Hepatocyte (in vitro differentiated cells): ENCODE measurements around the gene ARHGAP26.

Source experiments
- CTCF ChIP-seq: fragments of 200-600 bp; sonication (generic); IDR thresholded peaks from 2 replicates; pipeline ENCODE4 v1.5.1; 2016; ENCODE audit warnings: antibody characterized with exemption, mild to moderate bottlenecking; ENCODE audit not compliant: poor library complexity
- EZH2 ChIP-seq: fragments of 200-600 bp; sonication (generic); IDR thresholded peaks from 2 replicates; pipeline ENCODE4 v1.6.1; 2016; ENCODE audit warnings: antibody characterized with exemption, mild to moderate bottlenecking, borderline replicate concordance

GRCh38 chr5:142851731-142852130, 81.6 kb downstream of the ARHGAP26 start:
- TF ChIP-seq CTCF, result no peak
- no peak for TF ChIP-seq EZH2
